ENCODE measurements around the gene FBXO46.
"Not testable (repeated sequence)": the region's sequence is repeated elsewhere in the genome, so short reads cannot be mapped to it uniquely, and the experiment has no call there.

DNA sequence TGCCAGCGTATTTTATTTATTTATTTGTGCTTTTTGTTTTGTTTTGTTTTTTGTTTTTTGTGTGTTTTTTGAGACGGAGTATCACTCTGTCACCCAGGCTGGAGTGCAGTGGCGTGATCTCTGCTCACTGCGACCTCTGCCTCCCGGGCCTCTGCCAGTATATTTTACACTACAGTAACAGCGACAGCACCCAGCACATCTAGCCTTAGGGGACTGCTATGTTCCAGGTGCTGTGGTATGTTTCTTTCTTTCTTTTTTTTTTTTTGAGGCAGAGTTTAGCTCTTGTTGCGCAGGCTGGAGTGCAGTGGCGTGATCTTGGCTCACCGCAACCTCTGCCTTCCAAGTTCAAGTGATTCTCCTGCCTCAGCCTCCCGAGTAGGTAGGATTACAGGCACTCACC, 20.8 kb upstream of the FBXO46 start:
- not testable (repeated sequence) for TF ChIP-seq STAT3 (IDR thresholded peaks at IDR 0.05; ENCODE audit: low read depth, low read length); KDM1A (IDR thresholded peaks at IDR 0.05; ENCODE audit: borderline replicate concordance); FOXK2 (IDR thresholded peaks at IDR 0.05); POLR2AphosphoS5 (IDR thresholded peaks at IDR 0.05; ENCODE audit: low read length); JUNB (IDR thresholded peaks at IDR 0.05); MYC (IDR thresholded peaks at IDR 0.05; ENCODE audit: insufficient read depth, insufficient read length, insufficient replicate concordance, low read length, severe bottlenecking); EZH2 (IDR thresholded peaks at IDR 0.05; ENCODE audit: borderline replicate concordance, control insufficient read depth, low read depth, low read length)
- TF ChIP-seq, protein P1, sequence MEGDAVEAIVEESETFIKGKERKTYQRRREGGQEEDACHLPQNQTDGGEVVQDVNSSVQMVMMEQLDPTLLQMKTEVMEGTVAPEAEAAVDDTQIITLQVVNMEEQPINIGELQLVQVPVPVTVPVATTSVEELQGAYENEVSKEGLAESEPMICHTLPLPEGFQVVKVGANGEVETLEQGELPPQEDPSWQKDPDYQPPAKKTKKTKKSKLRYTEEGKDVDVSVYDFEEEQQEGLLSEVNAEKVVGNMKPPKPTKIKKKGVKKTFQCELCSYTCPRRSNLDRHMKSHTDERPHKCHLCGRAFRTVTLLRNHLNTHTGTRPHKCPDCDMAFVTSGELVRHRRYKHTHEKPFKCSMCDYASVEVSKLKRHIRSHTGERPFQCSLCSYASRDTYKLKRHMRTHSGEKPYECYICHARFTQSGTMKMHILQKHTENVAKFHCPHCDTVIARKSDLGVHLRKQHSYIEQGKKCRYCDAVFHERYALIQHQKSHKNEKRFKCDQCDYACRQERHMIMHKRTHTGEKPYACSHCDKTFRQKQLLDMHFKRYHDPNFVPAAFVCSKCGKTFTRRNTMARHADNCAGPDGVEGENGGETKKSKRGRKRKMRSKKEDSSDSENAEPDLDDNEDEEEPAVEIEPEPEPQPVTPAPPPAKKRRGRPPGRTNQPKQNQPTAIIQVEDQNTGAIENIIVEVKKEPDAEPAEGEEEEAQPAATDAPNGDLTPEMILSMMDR (IDR thresholded peaks at IDR 0.05 in 2 of 3, conservative IDR thresholded peaks at IDR 0.05 in 1 of 3; ENCODE audit: control insufficient read depth in 2 of 3, extremely low read depth in 1 of 3, insufficient read depth in 1 of 3, low read depth in 3 of 3, low read length in 3 of 3), result not testable (repeated sequence)
- TF ChIP-seq, protein P2, sequence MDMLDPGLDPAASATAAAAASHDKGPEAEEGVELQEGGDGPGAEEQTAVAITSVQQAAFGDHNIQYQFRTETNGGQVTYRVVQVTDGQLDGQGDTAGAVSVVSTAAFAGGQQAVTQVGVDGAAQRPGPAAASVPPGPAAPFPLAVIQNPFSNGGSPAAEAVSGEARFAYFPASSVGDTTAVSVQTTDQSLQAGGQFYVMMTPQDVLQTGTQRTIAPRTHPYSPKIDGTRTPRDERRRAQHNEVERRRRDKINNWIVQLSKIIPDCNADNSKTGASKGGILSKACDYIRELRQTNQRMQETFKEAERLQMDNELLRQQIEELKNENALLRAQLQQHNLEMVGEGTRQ (IDR thresholded peaks at IDR 0.05; ENCODE audit: borderline replicate concordance, low read depth, low read length), result not testable (repeated sequence)
- TF ChIP-seq, protein P3, sequence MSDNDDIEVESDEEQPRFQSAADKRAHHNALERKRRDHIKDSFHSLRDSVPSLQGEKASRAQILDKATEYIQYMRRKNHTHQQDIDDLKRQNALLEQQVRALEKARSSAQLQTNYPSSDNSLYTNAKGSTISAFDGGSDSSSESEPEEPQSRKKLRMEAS (IDR thresholded peaks at IDR 0.05; ENCODE audit: low read depth, low read length), result not testable (repeated sequence)
- TF ChIP-seq, protein P4, sequence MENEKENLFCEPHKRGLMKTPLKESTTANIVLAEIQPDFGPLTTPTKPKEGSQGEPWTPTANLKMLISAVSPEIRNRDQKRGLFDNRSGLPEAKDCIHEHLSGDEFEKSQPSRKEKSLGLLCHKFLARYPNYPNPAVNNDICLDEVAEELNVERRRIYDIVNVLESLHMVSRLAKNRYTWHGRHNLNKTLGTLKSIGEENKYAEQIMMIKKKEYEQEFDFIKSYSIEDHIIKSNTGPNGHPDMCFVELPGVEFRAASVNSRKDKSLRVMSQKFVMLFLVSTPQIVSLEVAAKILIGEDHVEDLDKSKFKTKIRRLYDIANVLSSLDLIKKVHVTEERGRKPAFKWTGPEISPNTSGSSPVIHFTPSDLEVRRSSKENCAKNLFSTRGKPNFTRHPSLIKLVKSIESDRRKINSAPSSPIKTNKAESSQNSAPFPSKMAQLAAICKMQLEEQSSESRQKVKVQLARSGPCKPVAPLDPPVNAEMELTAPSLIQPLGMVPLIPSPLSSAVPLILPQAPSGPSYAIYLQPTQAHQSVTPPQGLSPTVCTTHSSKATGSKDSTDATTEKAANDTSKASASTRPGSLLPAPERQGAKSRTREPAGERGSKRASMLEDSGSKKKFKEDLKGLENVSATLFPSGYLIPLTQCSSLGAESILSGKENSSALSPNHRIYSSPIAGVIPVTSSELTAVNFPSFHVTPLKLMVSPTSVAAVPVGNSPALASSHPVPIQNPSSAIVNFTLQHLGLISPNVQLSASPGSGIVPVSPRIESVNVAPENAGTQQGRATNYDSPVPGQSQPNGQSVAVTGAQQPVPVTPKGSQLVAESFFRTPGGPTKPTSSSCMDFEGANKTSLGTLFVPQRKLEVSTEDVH (IDR thresholded peaks at IDR 0.05; ENCODE audit: low read depth, partially characterized antibody), result not testable (repeated sequence)
- TF ChIP-seq, protein P5, sequence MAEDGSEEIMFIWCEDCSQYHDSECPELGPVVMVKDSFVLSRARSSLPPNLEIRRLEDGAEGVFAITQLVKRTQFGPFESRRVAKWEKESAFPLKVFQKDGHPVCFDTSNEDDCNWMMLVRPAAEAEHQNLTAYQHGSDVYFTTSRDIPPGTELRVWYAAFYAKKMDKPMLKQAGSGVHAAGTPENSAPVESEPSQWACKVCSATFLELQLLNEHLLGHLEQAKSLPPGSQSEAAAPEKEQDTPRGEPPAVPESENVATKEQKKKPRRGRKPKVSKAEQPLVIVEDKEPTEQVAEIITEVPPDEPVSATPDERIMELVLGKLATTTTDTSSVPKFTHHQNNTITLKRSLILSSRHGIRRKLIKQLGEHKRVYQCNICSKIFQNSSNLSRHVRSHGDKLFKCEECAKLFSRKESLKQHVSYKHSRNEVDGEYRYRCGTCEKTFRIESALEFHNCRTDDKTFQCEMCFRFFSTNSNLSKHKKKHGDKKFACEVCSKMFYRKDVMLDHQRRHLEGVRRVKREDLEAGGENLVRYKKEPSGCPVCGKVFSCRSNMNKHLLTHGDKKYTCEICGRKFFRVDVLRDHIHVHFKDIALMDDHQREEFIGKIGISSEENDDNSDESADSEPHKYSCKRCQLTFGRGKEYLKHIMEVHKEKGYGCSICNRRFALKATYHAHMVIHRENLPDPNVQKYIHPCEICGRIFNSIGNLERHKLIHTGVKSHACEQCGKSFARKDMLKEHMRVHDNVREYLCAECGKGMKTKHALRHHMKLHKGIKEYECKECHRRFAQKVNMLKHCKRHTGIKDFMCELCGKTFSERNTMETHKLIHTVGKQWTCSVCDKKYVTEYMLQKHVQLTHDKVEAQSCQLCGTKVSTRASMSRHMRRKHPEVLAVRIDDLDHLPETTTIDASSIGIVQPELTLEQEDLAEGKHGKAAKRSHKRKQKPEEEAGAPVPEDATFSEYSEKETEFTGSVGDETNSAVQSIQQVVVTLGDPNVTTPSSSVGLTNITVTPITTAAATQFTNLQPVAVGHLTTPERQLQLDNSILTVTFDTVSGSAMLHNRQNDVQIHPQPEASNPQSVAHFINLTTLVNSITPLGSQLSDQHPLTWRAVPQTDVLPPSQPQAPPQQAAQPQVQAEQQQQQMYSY (CRISPR knock-in tag; IDR thresholded peaks at IDR 0.05), result not testable (repeated sequence)
- TF ChIP-seq, protein P6, sequence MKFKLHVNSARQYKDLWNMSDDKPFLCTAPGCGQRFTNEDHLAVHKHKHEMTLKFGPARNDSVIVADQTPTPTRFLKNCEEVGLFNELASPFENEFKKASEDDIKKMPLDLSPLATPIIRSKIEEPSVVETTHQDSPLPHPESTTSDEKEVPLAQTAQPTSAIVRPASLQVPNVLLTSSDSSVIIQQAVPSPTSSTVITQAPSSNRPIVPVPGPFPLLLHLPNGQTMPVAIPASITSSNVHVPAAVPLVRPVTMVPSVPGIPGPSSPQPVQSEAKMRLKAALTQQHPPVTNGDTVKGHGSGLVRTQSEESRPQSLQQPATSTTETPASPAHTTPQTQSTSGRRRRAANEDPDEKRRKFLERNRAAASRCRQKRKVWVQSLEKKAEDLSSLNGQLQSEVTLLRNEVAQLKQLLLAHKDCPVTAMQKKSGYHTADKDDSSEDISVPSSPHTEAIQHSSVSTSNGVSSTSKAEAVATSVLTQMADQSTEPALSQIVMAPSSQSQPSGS (IDR thresholded peaks at IDR 0.05; ENCODE audit: low read length), result not testable (repeated sequence)
